HG03571 (cell line): ENCODE results near the gene COPS6.

Source experiments
- ATAC-seq: cut with Tn5 transposase; IDR thresholded peaks from one replicate; pipeline ENCODE4 v1.9.1; 2021; ENCODE audit not compliant: unreplicated experiment

COPS6 gene

GRCh38 chr7:100079024-100079560, 9.7 kb upstream of the COPS6 start:
- no peak for ATAC-seq

- no peak for ATAC-seq
Measured at GRCh38 chr7:100080907-100081534, 7.7 kb upstream of the COPS6 start.

GRCh38 chr7:100081535-100082102, 7.2 kb upstream of the COPS6 start, which contains the start of gene ZNF3:
TSS of gene ZNF3 (minus strand) at chr7:100081723. CDS start at chr7:100077357, 4,366 bp downstream.
- peak; percentile 72 for ATAC-seq

GRCh38 chr7:100082978-100083377, 5.8 kb upstream of the COPS6 start:
- no peak for ATAC-seq

GRCh38 chr7:100085515-100085914, 3.3 kb upstream of the COPS6 start:
- ATAC-seq: no peak

- no peak for ATAC-seq
Measured at GRCh38 chr7:100087055-100087750, 1.6 kb upstream of the COPS6 start.

- no peak for ATAC-seq
Measured at GRCh38 chr7:100088095-100088620, 611 bp upstream of the COPS6 start.

- no peak for ATAC-seq
Measured at GRCh38 chr7:100089458-100090196, 858 bp downstream of the COPS6 start.

- ATAC-seq: no peak
Measured at GRCh38 chr7:100090527-100091410, 2.0 kb downstream of the COPS6 start.

- no peak for ATAC-seq
Measured at GRCh38 chr7:100091411-100092181, 2.8 kb downstream of the COPS6 start.

GRCh38 chr7:100093054-100093453, 4.3 kb downstream of the COPS6 start:
- no peak for ATAC-seq

- ATAC-seq: no peak
Measured at GRCh38 chr7:100093498-100093897, 4.7 kb downstream of the COPS6 start.

GRCh38 chr7:100093925-100094486, 5.2 kb downstream of the COPS6 start:
- ATAC-seq: no peak

GRCh38 chr7:100095289-100095688, 6.5 kb downstream of the COPS6 start:
- no peak for ATAC-seq

- ATAC-seq: no peak
Measured at GRCh38 chr7:100095704-100096103, 6.9 kb downstream of the COPS6 start.

GRCh38 chr7:100098913-100099312, 10.1 kb downstream of the COPS6 start:
- ATAC-seq: no peak

- no peak for ATAC-seq
Measured at GRCh38 chr7:100099452-100099851, 10.7 kb downstream of the COPS6 start.

- peak; percentile 67 for ATAC-seq
Measured at GRCh38 chr7:100100420-100101015, 11.7 kb downstream of the COPS6 start.
